Ramos (cell line): ENCODE measurements around the gene LANCL2.

Source experiments
- in situ Hi-C: fragments of 300-500 bp; cut with MboI; formaldehyde crosslinking; loops from one replicate; pipeline ENCODE4 v1.14.3; 2022; ENCODE audit warnings: low sequenced_read_pairs; ENCODE audit not compliant: unreplicated experiment

Gene LANCL2

DNA sequence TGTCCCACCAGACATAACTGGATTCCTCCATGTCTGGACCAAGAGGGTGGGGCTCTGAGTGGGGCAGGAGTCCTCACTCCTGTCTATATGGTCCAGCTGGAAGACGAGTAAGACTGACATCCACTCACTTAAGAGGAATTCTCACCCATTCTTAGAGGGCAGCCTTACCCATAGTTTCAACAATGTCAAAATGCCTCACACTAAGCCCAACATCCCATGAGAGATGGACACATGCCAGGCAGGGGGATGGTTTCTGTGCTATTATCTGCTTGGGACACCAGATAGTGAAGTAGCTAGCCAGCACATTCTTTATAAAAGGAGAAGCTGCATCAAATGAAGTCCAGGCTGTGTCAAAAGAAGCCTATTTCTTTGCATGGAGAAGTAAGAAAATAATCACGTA is 4.7 kb upstream of the LANCL2 start:
- in situ Hi-C loops, result no loop called here

DNA sequence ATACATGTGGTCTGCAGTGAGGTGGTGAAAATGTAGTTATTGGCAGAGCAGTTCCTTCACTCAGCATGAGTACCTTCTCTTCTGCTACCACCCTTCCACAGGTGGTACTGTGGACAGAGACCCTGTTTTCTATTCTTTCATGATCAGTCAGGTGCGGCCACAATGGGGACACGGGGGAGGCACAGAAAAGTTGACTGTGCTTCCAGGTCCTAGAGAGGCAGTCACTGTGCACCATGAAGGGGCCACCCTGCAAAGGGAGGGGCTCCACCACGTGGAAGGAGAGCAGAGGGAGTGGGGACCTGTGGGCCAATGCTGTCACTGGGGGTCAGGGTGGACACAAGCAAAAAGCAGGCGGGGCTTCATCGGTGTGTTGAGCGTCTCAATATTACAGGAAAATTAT is 3.6 kb upstream of the LANCL2 start:
- in situ Hi-C loops, result no loop called here

DNA sequence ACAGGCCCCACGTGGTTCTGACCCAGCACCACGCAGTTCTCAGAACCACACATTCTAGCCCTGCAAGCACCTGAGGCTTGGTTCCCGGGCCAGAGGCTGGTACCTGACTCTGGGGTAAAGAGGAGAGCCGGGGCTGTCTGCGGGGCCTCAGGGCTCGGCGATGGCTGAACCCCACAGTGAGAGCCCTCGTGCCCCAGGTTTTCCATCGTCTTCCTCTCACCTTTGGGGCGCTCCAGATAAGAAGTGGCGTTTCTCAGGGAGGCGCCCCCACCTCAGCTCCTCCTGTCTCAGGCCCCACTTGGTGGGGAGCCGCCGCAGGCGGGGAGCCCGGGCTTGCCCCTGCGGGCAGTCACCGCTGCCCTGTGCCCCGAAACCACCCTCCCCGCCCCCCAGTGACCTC is 2.2 kb upstream of the LANCL2 start:
- in situ Hi-C loops, result no loop called here

DNA sequence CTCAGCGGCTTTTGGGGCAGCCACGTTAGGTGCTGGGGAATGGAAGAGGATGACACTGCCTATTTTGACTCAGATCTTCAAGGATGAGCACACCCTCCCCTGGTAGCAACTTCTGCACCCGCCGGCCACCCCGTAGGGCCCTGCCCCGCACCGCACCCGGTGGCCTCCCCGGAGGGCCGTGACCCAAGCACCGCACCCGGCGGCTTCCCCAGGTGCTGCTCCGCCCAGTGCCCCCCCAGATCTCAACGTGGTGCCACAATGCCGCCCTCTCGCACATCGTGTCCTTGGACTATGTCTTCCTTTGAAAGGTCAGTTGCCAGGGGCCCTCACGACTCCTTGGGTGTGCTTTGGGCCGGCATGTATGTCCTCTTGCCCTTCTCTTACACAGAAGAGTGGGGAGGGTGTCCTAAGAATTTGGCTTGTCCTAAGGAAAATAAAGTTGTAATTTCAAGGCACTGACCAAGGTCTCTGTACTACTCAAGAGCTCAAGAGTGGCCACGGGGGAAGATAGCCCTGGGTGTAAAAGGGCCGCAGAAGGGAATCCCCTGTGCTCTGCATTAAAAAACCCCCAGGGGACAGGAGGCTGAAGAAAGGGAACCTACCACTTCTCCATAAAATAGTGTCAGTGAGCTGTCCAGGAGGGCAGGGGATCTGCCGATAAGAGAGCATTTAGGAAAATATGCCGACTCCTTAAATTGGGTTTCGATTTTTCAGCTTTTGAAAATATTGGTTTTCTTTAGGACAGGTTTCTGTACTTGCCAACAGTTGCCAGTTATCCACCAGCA is 1.6 kb upstream of the LANCL2 start:
- in situ Hi-C loops, result no loop called here

DNA sequence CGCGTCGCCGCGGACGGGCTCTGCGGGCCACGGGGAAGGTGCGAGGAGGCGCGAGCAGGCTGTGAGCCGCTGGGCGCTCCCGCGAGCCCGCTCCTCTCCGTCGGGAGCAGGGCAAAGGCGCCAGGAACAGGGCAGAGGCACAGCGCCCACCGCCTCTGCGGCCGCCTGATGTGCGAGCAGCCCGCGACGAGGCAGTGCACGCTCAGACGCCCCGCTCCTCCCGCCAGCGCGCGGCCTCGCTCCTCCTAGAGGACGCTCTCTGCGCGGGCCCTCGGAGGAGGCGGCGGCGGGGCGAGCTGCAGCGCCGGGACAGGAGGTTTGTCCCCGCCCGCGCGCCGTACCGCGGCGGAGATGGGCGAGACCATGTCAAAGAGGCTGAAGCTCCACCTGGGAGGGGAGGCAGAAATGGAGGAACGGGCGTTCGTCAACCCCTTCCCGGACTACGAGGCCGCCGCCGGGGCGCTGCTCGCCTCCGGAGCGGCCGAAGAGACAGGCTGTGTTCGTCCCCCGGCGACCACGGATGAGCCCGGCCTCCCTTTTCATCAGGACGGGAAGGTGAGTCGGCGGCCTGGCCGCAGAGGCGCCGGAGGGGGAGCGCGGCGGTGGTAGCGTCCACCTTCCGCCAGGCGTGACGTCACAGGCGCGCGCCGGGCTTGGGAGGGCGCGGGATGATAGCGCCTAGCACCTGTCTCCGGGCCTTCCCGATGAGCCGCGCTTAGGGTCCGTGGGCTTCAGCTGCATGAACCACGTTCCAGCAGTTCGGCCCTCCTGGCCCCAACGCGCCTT is 731 bp downstream of the LANCL2 start:
- in situ Hi-C loops, result no loop called here

DNA sequence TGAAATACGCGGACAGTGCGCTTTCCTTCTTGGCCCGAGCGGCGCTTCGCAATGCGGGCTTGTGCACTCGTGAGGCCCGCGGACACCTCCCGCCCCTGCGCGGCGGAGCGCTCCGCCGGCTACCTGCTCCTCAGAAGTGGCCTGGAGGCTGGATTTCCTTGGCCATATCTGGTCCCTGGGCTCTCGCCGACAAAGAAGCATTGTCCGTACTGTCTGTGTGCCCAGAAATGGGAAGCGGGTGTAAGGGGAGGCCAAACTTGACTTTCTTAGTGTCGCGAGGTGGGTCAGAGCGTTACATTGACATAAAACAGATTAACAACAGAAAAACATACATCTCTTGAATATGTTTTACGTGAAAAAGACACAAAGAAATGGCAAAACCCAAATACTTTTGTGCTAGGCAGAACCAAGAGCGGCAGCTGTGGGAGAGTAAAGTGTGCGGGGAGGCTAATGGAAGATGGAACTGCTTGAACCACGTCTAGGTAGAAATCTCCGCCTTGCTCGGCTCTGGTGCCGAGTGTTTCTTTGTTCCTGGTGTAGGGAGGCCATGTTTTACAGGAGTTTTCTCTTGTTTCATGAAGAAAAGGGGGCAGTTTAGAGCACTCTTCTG is 1.4 kb downstream of the LANCL2 start:
- in situ Hi-C loops, result no loop called here

DNA sequence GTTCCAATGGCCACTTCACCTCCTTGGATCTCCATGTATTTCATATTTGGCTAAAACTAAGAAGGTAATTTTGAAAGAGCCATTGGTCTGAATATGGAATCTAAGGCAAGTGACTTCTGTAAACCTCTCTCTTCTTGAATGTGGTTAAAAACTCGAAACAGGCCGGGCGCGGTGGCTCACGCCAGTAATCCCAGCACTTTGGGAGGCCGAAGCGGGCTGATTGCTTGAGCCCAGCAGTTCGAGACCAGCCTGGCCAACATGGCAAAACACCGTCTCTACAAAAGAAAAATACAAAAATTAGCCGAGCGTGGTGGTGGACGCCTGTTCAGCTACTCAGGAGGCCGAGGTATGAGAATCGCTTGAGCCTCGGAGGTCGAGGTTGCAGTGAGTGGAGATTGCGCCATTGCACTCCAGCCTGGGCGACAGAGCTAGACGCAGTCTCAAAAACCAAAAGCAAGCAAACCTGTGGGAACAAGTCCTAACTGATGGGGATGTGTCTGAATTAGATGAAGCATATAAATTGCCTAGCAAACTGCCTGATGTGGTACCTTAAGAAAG is 2.2 kb downstream of the LANCL2 start:
- in situ Hi-C loops, result no loop called here

DNA sequence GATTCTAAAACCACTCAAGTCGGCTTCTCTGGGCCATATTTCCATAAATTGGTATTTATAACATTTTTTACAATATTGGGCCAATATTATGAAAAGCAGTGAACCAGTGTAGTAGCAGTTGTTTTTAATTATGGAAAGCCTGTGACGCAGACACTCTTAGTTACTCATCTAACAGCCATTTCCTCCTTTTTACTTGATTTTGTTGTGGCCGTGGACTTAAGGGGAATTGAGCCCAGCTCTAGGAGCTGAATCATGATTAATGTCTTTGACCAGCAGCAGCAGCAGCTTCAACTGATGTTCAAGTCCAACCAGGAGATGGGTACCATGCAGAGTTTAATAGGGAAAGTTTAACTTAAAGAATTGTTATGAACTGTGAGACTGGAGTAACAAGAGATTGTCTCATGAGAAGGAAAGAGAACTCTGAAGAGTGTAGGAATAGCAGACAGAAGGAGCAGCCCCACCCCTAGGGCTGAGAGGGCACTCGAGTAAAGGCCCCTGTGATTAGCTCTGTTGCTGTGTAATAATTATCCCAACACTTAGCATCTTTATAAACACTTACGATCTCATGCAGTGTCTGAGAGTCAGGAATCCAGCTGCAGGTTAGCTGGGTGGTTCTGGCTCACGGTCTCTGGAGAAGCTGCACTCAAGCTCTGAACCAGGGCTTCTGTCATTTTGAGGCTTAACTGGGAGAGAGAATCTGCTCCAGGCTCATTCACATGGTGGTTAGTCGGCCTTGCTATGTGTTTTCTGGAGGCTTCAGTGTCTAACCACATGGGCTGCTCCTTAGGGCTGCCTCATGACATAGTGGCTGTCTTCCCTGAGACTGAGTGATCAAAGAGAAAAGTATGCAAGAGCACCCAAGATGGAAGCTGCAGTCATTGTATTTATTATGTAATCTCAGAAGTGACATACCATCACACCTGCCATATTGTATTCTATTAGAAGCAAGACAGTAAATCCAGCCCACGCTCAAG is 4.6 kb downstream of the LANCL2 start:
- in situ Hi-C loops, result no loop called here

DNA sequence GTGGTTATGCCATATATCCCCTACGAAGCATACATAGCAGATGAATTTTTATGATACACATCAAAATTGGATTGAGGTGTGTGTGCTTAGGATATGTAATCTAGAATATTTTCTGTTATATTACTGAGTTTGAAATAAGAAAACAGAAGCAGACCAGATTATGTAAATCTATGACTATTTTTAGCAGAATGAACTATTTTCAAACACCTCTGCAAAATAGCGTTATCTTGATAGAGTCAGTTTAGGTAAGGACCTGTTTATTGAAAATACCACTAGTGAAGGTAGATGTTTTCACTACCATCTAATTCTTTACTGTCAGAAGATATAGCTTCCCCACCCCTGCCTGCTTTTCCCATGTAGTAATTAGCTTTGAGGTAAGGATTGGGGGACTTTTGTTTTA is 9.1 kb downstream of the LANCL2 start:
- in situ Hi-C loops, result no loop called here

DNA sequence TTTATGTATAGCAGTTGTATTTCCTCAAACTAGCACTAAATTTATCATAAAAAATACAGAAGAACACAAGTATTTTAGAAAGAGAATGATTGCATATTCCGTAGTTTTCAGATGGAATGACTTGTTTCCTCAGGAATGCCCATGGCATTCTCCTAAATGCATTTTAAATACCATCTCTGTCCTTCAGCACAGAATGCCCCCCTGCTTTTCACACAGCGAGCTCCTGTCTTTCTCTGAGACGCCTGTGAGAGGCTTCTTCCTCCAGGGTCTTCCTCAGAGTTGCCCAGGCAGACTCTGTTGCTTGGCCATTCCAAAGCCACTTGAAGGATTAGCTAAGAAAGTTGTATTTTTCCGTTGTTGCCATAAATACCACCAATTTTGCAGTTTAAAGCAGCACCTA is 10.1 kb downstream of the LANCL2 start:
- in situ Hi-C loops, result no loop called here

GRCh38 chr7:55377162-55377817 is 12.2 kb downstream of the LANCL2 start:
- in situ Hi-C loops, result no loop called here

GRCh38 chr7:55379285-55379684 is 14.1 kb downstream of the LANCL2 start:
- in situ Hi-C loops, result no loop called here

DNA sequence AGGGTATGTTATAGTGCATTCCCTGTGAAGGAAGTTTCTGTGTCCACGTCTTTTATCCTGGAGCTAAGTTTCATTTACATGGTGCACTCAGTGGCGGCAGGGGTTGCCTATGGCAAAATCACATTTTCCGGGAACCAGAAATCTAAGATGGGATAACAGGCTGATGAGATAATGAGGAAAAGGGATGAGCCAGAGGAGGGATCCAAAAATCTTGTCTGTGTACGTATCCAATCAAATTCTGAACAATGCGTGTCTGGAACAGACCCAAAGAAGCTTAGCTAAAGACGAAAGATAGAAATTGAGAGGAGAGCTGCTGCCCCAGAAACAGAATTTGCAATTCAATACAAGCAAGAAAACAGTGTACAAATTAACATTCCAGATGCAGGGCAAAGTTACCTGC is 16.1 kb downstream of the LANCL2 start:
- in situ Hi-C loops, result no loop called here

- in situ Hi-C loops, result no loop called here
Measured at GRCh38 chr7:55381696-55382095, 16.6 kb downstream of the LANCL2 start.

DNA sequence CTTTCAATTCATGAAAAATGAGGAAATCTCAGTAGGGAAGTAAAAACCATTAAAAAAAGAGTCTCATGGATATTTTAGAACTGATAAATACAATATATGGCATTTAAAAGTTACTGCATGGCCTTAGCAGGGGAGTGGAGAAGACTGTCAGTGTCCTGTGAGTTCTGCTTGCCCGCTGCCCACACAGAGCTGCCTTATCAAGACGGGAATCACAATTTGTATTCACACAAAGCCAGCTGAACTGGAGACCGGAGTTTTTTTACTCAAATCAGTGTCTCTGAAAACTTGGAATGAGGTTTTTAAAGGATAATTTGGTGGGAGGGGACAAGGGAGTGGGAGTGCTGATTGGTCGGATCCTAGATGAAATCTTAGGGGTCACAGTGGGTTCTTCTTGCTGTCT is 17.1 kb downstream of the LANCL2 start:
- in situ Hi-C loops, result no loop called here

GRCh38 chr7:55386541-55386940 is 21.4 kb downstream of the LANCL2 start:
- in situ Hi-C loops, result no loop called here

DNA sequence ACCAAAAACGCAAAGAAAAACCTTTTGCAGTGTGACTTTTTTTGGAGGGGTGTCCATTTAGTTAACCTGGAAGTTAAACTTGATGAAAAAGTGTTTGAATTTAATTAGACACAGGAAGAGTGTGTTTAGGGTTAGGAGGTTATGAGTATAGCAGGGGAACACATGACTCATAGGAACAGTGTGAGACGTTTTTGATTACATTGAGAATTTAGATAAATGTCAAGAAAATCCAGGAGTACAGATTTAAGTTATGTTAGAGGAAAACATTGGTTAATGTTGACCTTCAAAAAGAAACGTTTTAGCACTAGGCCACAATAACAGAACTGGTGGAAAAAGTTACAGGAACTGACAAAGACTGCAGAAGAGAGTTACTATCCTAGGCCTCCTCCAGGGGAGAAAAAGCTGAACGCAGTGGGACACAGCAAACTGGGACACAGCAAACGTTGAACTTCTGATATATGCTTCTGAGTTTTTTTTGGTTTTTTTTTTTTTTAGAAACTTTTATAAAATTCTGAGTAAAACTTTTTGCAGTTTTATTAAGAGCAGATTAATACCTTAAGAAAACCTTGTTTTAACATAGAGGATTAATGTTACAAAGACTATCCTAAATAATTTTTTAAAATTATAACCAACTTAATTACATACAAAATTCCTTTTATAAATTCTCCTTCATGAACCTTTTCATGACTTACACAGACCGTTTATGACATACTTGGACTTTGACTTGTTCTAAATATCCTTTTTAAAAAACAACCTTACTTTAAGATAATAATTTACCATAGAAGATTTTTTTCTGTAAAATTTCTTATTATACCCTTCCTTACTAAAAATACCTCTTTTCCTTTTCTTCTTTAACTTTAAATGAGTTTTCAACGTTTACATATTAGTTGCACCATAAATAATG is 22.2 kb downstream of the LANCL2 start:
- in situ Hi-C loops, result no loop called here

GRCh38 chr7:55396233-55396785 is 31.2 kb downstream of the LANCL2 start:
- in situ Hi-C loops, result no loop called here
